GM18526 (cell line): ENCODE measurements around the gene DLGAP4.
A peak's percentile ranks its signal among the peaks of the same experiment; 100 is the strongest.

Source experiments
- POLR2A ChIP-seq: IDR thresholded peaks from 3 replicates; pipeline ENCODE4 v1.6.1; 2011; ENCODE audit not compliant: insufficient read length; ENCODE audit errors: extremely low read depth

The DLGAP4 gene

DNA sequence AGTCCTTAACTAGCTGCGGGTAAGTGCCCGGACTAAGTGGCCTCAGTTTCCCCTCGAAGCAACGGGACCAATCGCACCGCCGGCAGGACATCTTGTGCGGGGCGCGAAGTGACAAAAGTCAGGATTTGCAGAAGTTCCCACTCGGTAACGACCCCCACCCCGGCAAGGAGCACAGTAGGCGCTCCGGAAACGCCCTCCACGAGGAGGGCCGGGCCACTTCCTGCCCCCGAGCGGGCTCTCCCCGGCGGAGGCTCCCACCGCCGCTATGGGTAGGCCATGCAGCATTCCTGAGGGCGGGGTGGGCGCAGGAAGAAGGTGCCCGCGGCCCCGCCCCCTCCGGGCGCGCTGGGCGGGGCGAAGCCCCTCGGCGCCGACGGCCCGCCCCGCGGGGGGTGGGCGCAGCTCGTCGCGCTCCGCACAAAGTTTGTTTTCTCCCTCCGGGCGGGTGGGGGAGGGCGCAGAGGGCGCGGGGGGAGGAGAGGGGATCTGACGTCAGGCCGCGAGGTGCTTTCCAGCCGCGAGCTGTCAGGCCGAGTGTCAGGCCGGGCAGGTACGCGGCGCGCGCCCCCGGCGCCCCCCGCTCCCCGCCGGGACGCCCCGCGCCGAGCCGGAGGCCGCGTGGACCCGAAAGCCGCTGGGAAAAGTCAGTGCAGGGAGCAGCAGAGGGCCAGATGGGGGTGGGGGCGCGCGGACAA is 267.1 kb downstream of the DLGAP4 start, which contains the start of gene TGIF2:
Gene TGIF2, plus strand, starts transcription at position 495 of the 695 bp plus-strand sequence. CDS start 5,178 bp downstream, outside the sequence.
- peak; percentile 63 for TF ChIP-seq POLR2A

- TF ChIP-seq POLR2A: peak; percentile 4
These were observed 267.7 kb downstream of the DLGAP4 start for GRCh38 chr20:36573798-36574365.

DNA sequence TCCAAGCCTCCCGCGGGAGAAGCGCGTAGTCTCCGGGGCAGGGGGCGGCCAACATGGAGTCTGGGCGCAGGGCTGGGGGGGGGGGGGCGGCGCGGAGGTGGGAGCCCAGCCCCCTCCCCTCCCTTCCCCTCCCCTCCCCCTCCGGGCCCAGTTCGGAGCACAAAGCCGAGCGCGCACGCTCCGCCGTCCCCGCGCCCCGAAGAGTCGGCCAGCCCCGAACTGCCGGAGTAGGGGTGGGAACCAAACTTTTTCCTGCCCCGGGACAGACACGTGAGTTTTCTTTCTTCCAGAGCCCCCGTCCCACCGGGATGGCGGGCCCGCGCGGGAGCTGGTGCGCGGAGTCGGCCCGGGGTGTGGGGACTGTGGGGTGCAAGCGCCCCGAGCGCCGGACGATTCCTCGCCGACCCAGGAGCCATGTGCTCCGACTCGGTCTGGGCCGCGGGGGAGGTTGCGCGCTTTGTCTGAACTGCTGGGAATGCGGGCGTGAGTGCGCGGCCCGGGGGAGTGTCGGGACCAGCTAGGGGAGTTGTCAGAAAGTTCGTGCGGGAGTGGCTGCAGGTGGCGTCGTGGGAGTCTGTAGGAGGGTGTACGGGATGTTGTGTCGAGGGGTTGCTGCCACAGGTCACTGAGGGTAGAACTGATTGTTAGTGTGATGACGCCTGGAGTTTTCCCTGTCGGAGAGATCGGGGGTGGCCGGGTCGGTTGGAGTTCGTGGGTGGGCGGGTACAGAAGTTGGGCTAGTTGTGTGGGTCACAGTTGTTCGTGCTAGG is 268.4 kb downstream of the DLGAP4 start:
- TF ChIP-seq POLR2A: peak; percentile 16

GRCh38 chr20:36576081-36576445 is 269.9 kb downstream of the DLGAP4 start:
- no peak for TF ChIP-seq POLR2A
